ENCODE measurements around the gene TMEM51.
A peak's percentile ranks its signal among the peaks of the same experiment; 100 is the strongest.

TMEM51 gene

DNA sequence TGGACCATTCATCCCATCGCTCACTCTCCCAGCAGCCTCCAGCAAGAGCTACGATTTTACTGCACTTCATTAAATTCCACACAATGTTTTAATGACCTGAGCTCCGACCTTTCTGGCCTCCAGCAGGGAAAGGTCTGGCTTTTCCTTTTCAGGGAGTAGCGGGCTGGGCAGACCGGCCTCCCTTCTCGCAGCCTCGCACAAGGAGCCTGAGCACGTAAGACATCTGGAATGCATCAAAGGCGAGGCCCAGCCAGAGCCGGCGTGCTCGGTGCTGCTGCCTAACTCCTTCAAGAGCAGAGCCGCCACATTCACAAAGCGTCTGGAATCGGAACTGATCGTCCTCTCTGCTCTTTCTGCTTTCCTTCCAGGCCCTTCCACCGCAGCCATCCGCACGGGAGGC is 61.0 kb downstream of the TMEM51 start:
- TF ChIP-seq, protein P1, sequence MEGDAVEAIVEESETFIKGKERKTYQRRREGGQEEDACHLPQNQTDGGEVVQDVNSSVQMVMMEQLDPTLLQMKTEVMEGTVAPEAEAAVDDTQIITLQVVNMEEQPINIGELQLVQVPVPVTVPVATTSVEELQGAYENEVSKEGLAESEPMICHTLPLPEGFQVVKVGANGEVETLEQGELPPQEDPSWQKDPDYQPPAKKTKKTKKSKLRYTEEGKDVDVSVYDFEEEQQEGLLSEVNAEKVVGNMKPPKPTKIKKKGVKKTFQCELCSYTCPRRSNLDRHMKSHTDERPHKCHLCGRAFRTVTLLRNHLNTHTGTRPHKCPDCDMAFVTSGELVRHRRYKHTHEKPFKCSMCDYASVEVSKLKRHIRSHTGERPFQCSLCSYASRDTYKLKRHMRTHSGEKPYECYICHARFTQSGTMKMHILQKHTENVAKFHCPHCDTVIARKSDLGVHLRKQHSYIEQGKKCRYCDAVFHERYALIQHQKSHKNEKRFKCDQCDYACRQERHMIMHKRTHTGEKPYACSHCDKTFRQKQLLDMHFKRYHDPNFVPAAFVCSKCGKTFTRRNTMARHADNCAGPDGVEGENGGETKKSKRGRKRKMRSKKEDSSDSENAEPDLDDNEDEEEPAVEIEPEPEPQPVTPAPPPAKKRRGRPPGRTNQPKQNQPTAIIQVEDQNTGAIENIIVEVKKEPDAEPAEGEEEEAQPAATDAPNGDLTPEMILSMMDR (IDR thresholded peaks at IDR 0.05) = no peak
- Mint-ChIP-seq H3K4me1 (peaks cover 33% of the 10 kb centered on the region), H3K9me3 (peaks cover 28% of the 10 kb centered on the region), H3K4me3 (peak overlapping the region; percentile 28), H3K36me3 (ENCODE audit: low read depth) (peaks cover 30% of the 10 kb centered on the region), H3K27me3 (ENCODE audit: low read depth, poor library complexity) (no peaks in the 10 kb centered on the region), H3K27ac (peak overlapping the region; percentile 99)
- peak; percentile 71 for DNase-seq

DNA sequence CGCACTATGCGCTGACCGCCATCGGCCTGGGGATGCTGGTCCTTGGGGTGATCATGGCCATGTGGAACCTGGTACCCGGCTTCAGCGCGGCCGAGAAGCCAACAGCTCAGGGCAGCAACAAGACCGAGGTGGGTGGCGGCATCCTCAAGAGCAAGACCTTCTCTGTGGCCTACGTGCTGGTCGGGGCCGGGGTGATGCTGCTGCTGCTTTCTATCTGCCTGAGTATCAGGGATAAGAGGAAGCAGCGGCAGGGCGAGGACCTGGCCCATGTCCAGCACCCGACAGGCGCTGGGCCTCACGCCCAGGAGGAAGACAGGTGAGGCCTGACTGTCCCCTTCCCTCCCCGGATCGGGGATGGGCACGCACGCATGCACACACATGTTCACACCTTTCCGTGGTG is 61.6 kb downstream of the TMEM51 start:
- TF ChIP-seq, protein P1 (IDR thresholded peaks at IDR 0.05) = no peak
- H3K4me1 Mint-ChIP-seq = peaks cover 33% of the 10 kb centered on the region
- H3K27me3 Mint-ChIP-seq (ENCODE audit: low read depth, poor library complexity) = no peaks in the 10 kb centered on the region
- DNase-seq = no peak
- no peak overlapping the region for H3K4me3 Mint-ChIP-seq
- peaks cover 36% of the 10 kb centered on the region for H3K36me3 Mint-ChIP-seq (ENCODE audit: low read depth)
- peaks cover 34% of the 10 kb centered on the region for H3K9me3 Mint-ChIP-seq
- peak overlapping the region; percentile 99 for H3K27ac Mint-ChIP-seq

GRCh38 chr1:15217654-15218053 is 64.1 kb downstream of the TMEM51 start:
- peaks cover 46% of the 10 kb centered on the region for H3K36me3 Mint-ChIP-seq (ENCODE audit: low read depth)
- DNase-seq = no peak
- H3K9me3 Mint-ChIP-seq = peaks cover 38% of the 10 kb centered on the region
- no peak overlapping the region for H3K27ac Mint-ChIP-seq
- H3K27me3 Mint-ChIP-seq (ENCODE audit: low read depth, poor library complexity) = peaks cover 7% of the 10 kb centered on the region
- H3K4me3 Mint-ChIP-seq = no peak overlapping the region
- H3K4me1 Mint-ChIP-seq = peaks cover 41% of the 10 kb centered on the region
- TF ChIP-seq, protein P1 (IDR thresholded peaks at IDR 0.05) = no peak

DNA sequence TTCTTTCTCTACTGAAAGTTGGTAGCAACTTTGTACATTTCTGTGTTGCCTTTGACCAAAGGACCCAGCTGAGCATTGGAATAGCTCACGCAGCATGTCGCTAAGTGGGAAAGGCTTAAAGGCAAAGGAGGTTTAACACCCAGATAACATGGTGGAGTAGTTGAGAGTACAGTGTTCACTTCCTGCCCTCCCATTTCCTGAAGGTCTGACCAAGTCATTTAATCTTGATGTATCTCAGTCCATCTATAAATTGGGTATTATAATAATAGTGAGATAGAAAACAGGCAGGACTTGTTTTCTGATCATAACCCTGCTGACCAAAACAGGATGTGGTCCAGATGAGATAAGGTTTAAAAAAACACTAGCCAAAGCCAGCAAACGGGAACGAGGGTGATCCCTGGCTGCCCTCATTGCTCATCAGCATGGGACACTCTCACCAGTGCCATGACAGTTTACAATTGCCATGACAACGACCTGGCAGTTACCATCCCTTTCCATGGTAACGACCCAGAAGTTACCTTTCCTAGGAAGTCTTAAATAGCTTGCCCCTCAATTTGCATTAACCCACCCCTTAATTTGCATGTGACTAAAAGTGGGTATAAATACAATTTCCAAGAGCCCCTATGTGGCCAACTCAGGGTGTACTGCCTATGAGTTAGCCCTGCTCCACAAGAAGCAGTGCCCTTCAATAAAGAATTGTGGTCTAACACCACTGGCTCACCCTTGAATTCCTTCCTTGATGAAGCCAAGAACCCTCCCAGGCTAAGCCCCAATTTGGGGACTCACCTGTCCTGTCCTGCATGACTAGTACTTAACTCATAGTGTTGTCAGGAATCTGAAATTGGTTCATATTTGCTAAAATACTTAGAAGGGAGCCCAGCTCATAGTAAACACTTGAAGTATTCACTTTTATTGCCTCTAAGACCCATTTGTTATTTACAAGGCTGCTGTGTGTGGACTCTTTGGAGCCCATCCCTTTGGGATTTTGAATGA is 65.0 kb downstream of the TMEM51 start:
- no peak for DNase-seq
- Mint-ChIP-seq H3K27me3 (ENCODE audit: low read depth, poor library complexity) (peaks cover 7% of the 10 kb centered on the region), H3K4me3 (no peak overlapping the region), H3K9me3 (peaks cover 38% of the 10 kb centered on the region), H3K36me3 (ENCODE audit: low read depth) (peaks cover 46% of the 10 kb centered on the region), H3K27ac (no peak overlapping the region), H3K4me1 (peaks cover 38% of the 10 kb centered on the region)
- TF ChIP-seq, protein P1 (IDR thresholded peaks at IDR 0.05) = no peak

DNA sequence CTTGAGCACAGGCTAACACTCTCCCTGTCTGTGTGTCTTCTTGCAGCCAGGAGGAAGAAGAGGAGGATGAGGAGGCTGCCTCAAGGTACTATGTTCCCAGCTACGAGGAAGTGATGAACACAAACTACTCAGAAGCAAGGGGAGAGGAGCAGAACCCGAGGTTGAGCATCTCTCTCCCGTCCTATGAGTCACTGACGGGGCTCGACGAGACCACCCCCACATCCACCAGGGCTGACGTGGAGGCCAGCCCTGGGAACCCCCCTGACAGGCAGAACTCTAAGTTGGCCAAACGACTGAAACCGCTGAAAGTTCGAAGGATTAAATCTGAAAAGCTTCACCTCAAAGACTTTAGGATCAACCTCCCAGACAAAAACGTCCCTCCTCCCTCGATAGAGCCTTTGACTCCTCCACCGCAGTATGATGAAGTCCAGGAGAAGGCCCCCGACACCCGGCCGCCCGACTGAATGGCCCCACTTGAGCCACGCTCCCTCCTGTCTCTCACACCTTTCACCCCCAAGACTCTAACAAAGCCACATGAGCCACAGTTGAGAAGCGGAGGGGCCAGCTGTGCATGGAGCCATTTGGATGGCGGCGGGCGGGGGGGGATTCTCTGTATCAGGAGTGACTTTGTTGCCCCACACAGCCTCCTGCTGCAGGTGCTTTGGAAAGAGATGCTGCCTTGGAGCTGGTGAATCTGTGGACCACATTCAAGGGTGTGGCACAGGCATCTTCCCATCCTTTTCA is 65.9 kb downstream of the TMEM51 start:
- DNase-seq = no peak
- TF ChIP-seq, protein P1 (IDR thresholded peaks at IDR 0.05) = no peak
- H3K27ac Mint-ChIP-seq = no peak overlapping the region
- peaks cover 46% of the 10 kb centered on the region for H3K36me3 Mint-ChIP-seq (ENCODE audit: low read depth)
- H3K4me1 Mint-ChIP-seq = peaks cover 38% of the 10 kb centered on the region
- no peak overlapping the region for H3K4me3 Mint-ChIP-seq
- H3K27me3 Mint-ChIP-seq (ENCODE audit: low read depth, poor library complexity) = peaks cover 7% of the 10 kb centered on the region
- H3K9me3 Mint-ChIP-seq = peaks cover 38% of the 10 kb centered on the region
